ENCODE data around the gene ARHGEF25. TPM values are rescaled to one million over a fixed set of nuclear protein-coding genes. Genes with fewer than 3 reads are reported as not detected.
"Not testable (repeated sequence)": the region's sequence is repeated elsewhere in the genome, so short reads cannot be mapped to it uniquely, and the experiment has no call there.

The ARHGEF25 gene
- total RNA-seq, 1 donor from 2014 or later = 1.5 TPM

GRCh38 chr12:57584690-57585089, 26.5 kb upstream of the ARHGEF25 start:
- no peak for DNase-seq (ENCODE audit: low spot score)
- ATAC-seq = no peak

DNA sequence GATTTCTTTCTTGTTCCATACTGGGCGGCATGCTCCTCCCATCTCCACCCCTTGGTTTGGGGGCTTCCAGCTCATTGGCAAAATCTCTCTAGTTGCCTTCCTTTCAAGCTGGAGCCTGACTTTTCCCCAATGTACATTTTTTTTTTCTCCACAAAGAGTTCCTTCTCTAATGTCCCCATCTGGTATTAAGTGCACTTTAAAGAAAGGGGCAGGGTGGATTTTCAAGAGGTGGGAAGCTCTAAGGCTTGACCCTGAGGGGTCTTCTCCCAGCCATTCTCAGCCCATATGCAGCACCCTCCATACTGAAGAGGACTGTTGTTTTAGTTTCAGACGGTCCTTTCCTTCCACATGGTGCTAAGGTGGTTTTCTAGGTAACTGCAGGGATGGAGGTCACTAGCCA, 26.1 kb upstream of the ARHGEF25 start:
- DNase-seq (ENCODE audit: low spot score) = no peak
- no peak for ATAC-seq

DNA sequence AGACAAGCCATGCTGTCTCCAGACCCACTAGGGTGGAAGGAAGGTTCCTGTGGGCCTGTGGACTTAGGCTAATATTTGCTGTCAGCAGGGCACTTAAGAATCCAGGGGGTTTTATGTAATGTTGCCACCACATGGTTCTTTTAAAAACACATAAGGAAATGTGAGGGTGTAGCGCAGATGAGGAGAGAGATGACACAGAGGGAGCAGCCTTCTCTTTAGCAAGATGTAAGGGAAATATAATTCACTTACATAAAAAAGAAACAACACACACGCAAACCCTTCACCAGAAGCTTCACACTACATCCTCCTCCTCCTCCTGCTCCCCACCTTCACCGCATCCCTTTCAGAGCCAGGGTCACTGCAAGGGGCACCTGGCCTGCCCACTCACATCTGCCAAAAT, 25.1 kb upstream of the ARHGEF25 start:
- no peak for DNase-seq (ENCODE audit: low spot score)
- no peak for ATAC-seq

DNA sequence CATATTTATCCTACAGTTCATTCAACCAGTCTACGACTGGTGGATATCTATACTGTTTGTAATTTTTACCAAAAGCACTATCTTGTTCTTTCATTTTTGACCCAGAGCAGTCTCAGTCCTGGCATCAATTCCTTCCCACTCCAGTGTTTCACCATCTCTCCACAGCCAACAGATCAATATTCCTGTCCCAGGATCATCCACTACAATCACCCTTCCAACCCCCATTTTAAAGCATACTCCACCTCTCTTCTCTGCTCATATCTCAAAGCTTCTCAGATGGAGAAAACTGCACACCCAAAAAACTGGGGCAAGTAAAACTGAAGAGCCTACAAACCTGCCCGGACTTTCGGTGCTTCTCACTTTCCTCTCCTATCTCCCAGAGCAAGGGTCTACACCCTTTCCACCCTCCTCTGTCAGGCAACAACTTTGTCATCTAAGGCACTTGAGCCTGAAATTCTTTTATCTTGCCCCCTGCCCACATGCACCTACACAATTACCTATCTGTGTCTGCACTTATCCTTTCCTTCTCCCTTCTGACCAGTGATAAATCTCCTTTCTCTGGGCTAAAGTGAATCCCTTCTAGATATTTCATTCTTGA, 24.3 kb upstream of the ARHGEF25 start:
- ATAC-seq (peak; percentile 63), DNase-seq (ENCODE audit: low spot score) (no peak)

- not testable (repeated sequence) for ATAC-seq; DNase-seq (ENCODE audit: low spot score)
Observed at GRCh38 chr12:57588951-57589610, 22.2 kb upstream of the ARHGEF25 start.

GRCh38 chr12:57590479-57590863, 20.8 kb upstream of the ARHGEF25 start:
- ATAC-seq (no peak), DNase-seq (ENCODE audit: low spot score) (no peak)

- DNase-seq (ENCODE audit: low spot score) (peak; percentile 88), ATAC-seq (peak; percentile 97)
Observed at GRCh38 chr12:57590864-57591781, 20.1 kb upstream of the ARHGEF25 start, which contains the start of gene PIP4K2C. Gene PIP4K2C, plus strand, starts transcription at chr12:57591192. Its CDS starts 98 bp downstream, at chr12:57591290.

GRCh38 chr12:57591782-57592325, 19.4 kb upstream of the ARHGEF25 start:
- DNase-seq (ENCODE audit: low spot score) (no peak), ATAC-seq (no peak)

DNA sequence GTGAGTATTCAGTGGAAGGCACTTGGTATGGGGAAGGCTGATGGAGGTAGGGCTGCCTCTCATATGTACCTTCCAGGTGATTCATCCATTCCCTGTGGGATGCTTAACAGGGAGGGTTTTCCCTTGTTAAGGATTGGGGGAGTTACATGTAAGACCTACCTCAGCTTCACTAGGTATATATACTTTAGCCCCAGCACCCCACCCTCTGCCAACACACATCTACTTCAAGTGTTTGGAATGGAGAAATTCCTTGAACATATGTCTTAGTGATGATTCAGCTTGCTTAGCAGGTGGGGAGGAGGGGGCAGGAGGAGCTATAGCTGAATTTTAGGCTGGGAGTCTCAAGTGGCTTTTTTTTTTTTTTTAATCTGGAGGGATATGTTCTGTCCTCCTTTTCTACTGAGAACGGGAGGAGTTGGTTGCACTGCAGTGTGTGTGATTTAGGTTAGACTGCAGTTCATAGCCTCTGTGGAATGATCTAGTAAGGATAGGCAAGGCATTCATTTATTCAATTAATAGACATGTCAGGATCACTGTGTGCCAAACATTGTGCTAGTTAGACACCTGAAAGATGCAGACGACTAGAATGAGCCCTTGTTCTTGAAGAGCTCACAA, 18.6 kb upstream of the ARHGEF25 start:
- no peak for ATAC-seq
- no peak for DNase-seq (ENCODE audit: low spot score)

- DNase-seq (ENCODE audit: low spot score) (no peak), ATAC-seq (no peak)
Observed at GRCh38 chr12:57593187-57593586, 18.0 kb upstream of the ARHGEF25 start.

DNA sequence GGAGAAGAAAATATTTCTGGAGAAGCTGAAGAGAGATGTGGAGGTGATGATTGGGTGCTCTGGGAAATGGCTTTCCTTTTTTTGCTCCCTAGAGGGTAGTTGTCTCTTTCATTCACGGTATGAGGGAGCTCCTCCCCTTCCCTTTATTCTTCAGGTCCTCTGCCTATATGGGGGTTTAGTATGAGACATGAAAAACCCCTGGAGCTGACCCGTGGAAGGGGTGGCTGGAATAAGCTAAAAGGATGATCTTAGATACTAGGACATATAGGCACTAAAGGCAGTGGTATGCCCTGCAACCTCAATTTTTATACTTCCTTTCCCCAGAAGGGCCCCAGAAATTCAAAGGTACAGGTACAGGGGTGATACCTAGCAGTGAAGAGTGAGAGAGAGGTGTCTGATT, 10.8 kb upstream of the ARHGEF25 start:
- ATAC-seq (no peak), DNase-seq (ENCODE audit: low spot score) (no peak)

GRCh38 chr12:57602544-57602943, 8.7 kb upstream of the ARHGEF25 start:
- DNase-seq (ENCODE audit: low spot score) (no peak), ATAC-seq (no peak)

DNA sequence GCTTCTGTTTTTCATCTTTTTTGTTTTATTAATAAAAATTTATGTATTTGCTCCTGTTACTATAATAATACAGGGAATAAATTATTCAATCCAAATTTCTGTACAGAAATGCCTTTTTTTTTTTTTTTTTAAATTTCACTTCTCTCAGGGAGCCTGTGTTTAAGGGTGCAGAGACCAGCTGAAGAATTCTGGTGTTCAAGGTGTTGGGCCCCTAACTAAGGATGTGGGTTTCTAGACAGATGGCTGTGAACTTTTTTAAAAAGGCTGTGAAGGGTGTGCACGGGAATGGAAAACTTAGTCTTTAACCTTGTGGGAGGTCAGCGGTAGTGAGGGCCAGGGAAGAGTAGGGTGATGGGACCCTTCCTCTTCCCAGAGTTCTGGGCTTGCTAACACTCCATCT, 7.9 kb upstream of the ARHGEF25 start:
- DNase-seq (ENCODE audit: low spot score) (no peak), ATAC-seq (no peak)

GRCh38 chr12:57603815-57604453, 7.3 kb upstream of the ARHGEF25 start:
- DNase-seq (ENCODE audit: low spot score) (no peak), ATAC-seq (no peak)

DNA sequence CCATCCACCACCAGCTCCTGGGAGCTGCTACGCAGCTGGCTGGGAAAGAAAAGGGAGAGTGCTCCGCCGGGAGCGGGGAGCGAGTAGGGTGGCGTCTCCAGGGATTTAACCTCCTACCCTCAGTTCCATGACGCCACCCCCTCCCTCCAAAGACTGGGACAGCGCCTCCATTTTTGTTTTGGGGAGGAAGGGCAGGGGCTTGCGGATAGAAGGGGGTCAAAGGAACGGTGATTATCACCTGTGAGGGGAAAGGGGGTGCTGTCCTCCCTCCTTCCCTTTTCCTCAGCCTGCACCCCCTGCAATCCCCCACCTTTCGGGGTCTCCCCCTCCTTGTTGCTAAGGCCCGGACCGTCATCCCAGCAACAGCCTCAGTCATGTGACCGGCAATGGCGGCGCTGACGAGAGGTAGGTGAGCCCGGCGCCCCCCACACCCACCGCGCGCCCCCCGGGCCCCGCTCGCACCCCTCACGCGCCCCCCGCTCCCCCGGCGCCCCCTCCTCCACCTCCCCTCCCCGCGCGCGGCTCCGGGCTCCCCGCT, 6.7 kb upstream of the ARHGEF25 start, which contains the start of gene DTX3:
TSS of gene DTX3 (plus strand) at position 371 of the 538 bp plus-strand sequence. CDS start 1,694 bp downstream, outside the sequence.
- ATAC-seq = peak; percentile 31
- DNase-seq (ENCODE audit: low spot score) = no peak

- DNase-seq (ENCODE audit: low spot score) = no peak
- ATAC-seq = no peak
Observed at GRCh38 chr12:57604992-57605810, 6.0 kb upstream of the ARHGEF25 start.

GRCh38 chr12:57605811-57606311, 5.4 kb upstream of the ARHGEF25 start:
- ATAC-seq = no peak

GRCh38 chr12:57606399-57606798, 4.8 kb upstream of the ARHGEF25 start:
- DNase-seq (ENCODE audit: low spot score) (no peak), ATAC-seq (no peak)

More at GRCh38 chr12:57605811-57606311, 5.4 kb upstream of the ARHGEF25 start:
- DNase-seq (ENCODE audit: low spot score) = no peak

DNA sequence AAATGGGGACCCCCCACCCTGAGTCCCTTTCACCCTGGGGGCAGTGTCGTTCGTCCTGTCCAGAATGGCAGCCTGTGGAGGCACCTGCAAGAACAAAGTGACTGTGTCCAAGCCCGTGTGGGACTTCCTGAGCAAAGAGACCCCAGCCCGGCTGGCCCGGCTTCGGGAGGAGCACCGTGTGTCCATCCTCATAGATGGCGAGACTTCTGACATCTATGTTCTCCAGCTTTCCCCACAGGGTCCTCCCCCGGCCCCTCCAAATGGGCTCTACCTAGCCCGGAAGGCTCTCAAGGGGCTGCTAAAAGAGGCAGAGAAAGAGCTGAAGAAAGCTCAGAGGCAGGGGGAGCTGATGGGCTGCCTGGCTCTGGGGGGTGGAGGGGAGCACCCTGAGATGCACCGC, 4.4 kb upstream of the ARHGEF25 start:
- DNase-seq (ENCODE audit: low spot score) = no peak
- ATAC-seq = no peak

All from left lobe of liver (tissue), 2 donors.